HepG2 (cell line): ENCODE results near the gene STX1B. TPM values are rescaled to one million over a fixed set of nuclear protein-coding genes. Genes with fewer than 3 reads are reported as not detected.

Experiments
- AGO1 ChIP-seq: fragments of 200-400 bp; formaldehyde crosslinking; IDR thresholded peaks from 2 replicates; pipeline ENCODE4 v1.6.1; 2017; ENCODE audit warnings: mild to moderate bottlenecking, low read depth, low read length, moderate library complexity; ENCODE audit not compliant: poor library complexity, severe bottlenecking
- ARID2 ChIP-seq: sonication (generic); formaldehyde crosslinking; IDR thresholded peaks from 2 replicates; pipeline ENCODE4 v1.8.1; 2022; ENCODE audit warnings: mild to moderate bottlenecking, missing genetic modification reagents, borderline replicate concordance
- CCDC6 ChIP-seq: sonication (generic); formaldehyde crosslinking; IDR thresholded peaks from 2 replicates; pipeline ENCODE4 v1.8.1; 2022; ENCODE audit warnings: mild to moderate bottlenecking, missing genetic modification reagents, moderate library complexity
- HMGA1 ChIP-seq: sonication (generic); formaldehyde crosslinking; conservative IDR thresholded peaks from 2 replicates; pipeline ENCODE4 v1.4.0; 2020; ENCODE audit warnings: missing genetic modification reagents
- JUN ChIP-seq: sonication (generic); formaldehyde crosslinking; IDR thresholded peaks from 2 replicates; pipeline ENCODE4 v1.4.0; 2020; ENCODE audit warnings: mild to moderate bottlenecking, missing genetic modification reagents
- MYC ChIP-seq: sonication (generic); formaldehyde crosslinking; IDR thresholded peaks from 2 replicates; pipeline ENCODE4 v1.9.0; 2021; ENCODE audit warnings: missing genetic modification reagents, borderline replicate concordance
- PREB ChIP-seq: sonication (generic); formaldehyde crosslinking; IDR thresholded peaks from 2 replicates; pipeline ENCODE4 v1.4.0; 2020; ENCODE audit warnings: missing genetic modification reagents
- RFX3 ChIP-seq: IDR thresholded peaks from 2 replicates; pipeline ENCODE4 v1.6.1; 2016; ENCODE audit warnings: missing biosample characterization, missing genetic modification reagents
- SATB2 ChIP-seq: sonication (generic); formaldehyde crosslinking; IDR thresholded peaks from 2 replicates; pipeline ENCODE4 v1.5.0; 2020; ENCODE audit warnings: missing genetic modification reagents
- SIX4 ChIP-seq: sonication (generic); formaldehyde crosslinking; IDR thresholded peaks from 2 replicates; pipeline ENCODE4 v1.4.0; 2020; ENCODE audit warnings: missing genetic modification reagents
- SKI ChIP-seq: fragments of 450-650 bp; IDR thresholded peaks from one replicate; pipeline ENCODE4 v1.6.1; 2018; ENCODE audit warnings: mild to moderate bottlenecking; ENCODE audit not compliant: partially characterized antibody
- SMAD3 ChIP-seq: sonication (generic); formaldehyde crosslinking; IDR thresholded peaks from 2 replicates; pipeline ENCODE4 v1.4.0; 2020; ENCODE audit warnings: missing genetic modification reagents
- TCF12 ChIP-seq, 2 experiments: fragments of 450-650 bp in 1 of 2; sonication (generic) in 1 of 2; formaldehyde crosslinking in 1 of 2; IDR thresholded peaks; 2 replicates each; pipeline versions ENCODE4 v1.6.1 to v1.8.0; 2017 to 2022; ENCODE audit warnings: antibody characterized with exemption in 1 of 2, mild to moderate bottlenecking in 1 of 2, missing genetic modification reagents in 1 of 2, moderate library complexity in 1 of 2
- ZNF138 ChIP-seq: sonication (generic); formaldehyde crosslinking; IDR thresholded peaks from 2 replicates; pipeline ENCODE4 v1.5.0; 2020; ENCODE audit warnings: mild to moderate bottlenecking, low read depth, missing genetic modification reagents
- ZNF30 ChIP-seq: sonication (generic); formaldehyde crosslinking; IDR thresholded peaks from 2 replicates; pipeline ENCODE4 v1.5.0; 2020; ENCODE audit warnings: mild to moderate bottlenecking, missing genetic modification reagents
- ZNF329 ChIP-seq: sonication (generic); formaldehyde crosslinking; IDR thresholded peaks from 2 replicates; pipeline ENCODE4 v1.9.0; 2021; ENCODE audit warnings: low read depth, mild to moderate bottlenecking, missing genetic modification reagents
- ZNF550 ChIP-seq: sonication (generic); formaldehyde crosslinking; IDR thresholded peaks from 2 replicates; pipeline ENCODE4 v1.4.0; 2020; ENCODE audit warnings: mild to moderate bottlenecking, missing genetic modification reagents, borderline replicate concordance
- ZNF567 ChIP-seq: sonication (generic); formaldehyde crosslinking; IDR thresholded peaks from 2 replicates; pipeline ENCODE4 v1.8.1; 2023; ENCODE audit warnings: mild to moderate bottlenecking, missing genetic modification reagents, borderline replicate concordance
- ZNF605 ChIP-seq: sonication (generic); formaldehyde crosslinking; IDR thresholded peaks from 2 replicates; pipeline ENCODE4 v1.8.0; 2022; ENCODE audit warnings: mild to moderate bottlenecking, missing genetic modification reagents
- ZNF709 ChIP-seq: sonication (generic); formaldehyde crosslinking; IDR thresholded peaks from 2 replicates; pipeline ENCODE4 v1.5.0; 2020; ENCODE audit warnings: mild to moderate bottlenecking, missing genetic modification reagents
- ZSCAN5A ChIP-seq: sonication (generic); formaldehyde crosslinking; IDR thresholded peaks from 2 replicates; pipeline ENCODE4 v1.8.0; 2022; ENCODE audit warnings: mild to moderate bottlenecking, missing genetic modification reagents, borderline replicate concordance
- polyA plus RNA-seq, 8 experiments: library from polyadenylated mRNA; depleted of rRNA in 3 of 8; stranded (reverse) in 7 of 8; unstranded in 1 of 8; fragments of >200 nt; fragmentation: Illumina TruSeq in 4 of 8; extraction: Trizol in 4 of 8; gene quantifications; 2 replicates each; pipeline versions ENCODE4 v1.2.1 to v1.2.3, GENCODE V29; 2011 to 2016; ENCODE audit warnings: low read depth in 4 of 8, missing spikeins in 1 of 8, mixed read lengths in 1 of 8; ENCODE audit not compliant: insufficient read depth in 1 of 8
- total RNA-seq, 5 experiments: library from RNA; depleted of rRNA; stranded (reverse); fragments of >200 nt; fragmentation: Illumina TruSeq; extraction: Trizol; gene quantifications; 2 replicates each; pipeline ENCODE4 v1.2.3, GENCODE V29; 2016; ENCODE audit warnings: low read depth in 1 of 5
- TF ChIP-seq, protein P1 (sequence below): sonication (generic); formaldehyde crosslinking; conservative IDR thresholded peaks from 2 replicates; pipeline ENCODE4 v1.4.0; 2020; ENCODE audit warnings: mild to moderate bottlenecking, missing genetic modification reagents, moderate library complexity
- TF ChIP-seq, protein P2 (sequence below): sonication (generic); formaldehyde crosslinking; conservative IDR thresholded peaks from 2 replicates; pipeline ENCODE4 v1.8.0; 2022; ENCODE audit warnings: missing genetic modification reagents

The STX1B gene
- total and polyA plus RNA-seq, 2 of the 13 experiments (the other 11 are each of a cell fraction or from before 2014, with no cell fraction given), result 2.1 to 3.0 TPM

- TF ChIP-seq ZSCAN5A (CRISPR knock-in tag), result no peak
- no peak for TF ChIP-seq RFX3 (CRISPR knock-in tag)
- TF ChIP-seq, protein P1, sequence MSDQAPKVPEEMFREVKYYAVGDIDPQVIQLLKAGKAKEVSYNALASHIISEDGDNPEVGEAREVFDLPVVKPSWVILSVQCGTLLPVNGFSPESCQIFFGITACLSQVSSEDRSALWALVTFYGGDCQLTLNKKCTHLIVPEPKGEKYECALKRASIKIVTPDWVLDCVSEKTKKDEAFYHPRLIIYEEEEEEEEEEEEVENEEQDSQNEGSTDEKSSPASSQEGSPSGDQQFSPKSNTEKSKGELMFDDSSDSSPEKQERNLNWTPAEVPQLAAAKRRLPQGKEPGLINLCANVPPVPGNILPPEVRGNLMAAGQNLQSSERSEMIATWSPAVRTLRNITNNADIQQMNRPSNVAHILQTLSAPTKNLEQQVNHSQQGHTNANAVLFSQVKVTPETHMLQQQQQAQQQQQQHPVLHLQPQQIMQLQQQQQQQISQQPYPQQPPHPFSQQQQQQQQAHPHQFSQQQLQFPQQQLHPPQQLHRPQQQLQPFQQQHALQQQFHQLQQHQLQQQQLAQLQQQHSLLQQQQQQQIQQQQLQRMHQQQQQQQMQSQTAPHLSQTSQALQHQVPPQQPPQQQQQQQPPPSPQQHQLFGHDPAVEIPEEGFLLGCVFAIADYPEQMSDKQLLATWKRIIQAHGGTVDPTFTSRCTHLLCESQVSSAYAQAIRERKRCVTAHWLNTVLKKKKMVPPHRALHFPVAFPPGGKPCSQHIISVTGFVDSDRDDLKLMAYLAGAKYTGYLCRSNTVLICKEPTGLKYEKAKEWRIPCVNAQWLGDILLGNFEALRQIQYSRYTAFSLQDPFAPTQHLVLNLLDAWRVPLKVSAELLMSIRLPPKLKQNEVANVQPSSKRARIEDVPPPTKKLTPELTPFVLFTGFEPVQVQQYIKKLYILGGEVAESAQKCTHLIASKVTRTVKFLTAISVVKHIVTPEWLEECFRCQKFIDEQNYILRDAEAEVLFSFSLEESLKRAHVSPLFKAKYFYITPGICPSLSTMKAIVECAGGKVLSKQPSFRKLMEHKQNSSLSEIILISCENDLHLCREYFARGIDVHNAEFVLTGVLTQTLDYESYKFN (CRISPR knock-in tag), result peak; percentile 60
- TF ChIP-seq ZNF709 (CRISPR knock-in tag), result no peak
- TF ChIP-seq SKI, result no peak
- TF ChIP-seq SATB2 (CRISPR knock-in tag), result no peak
- TF ChIP-seq ZNF550, result no peak
- no peak for TF ChIP-seq JUN (CRISPR knock-in tag)
- no peak for TF ChIP-seq ZNF605 (CRISPR knock-in tag)
- TF ChIP-seq ZNF567, result no peak
- no peak for TF ChIP-seq ARID2 (CRISPR knock-in tag)
- no peak for TF ChIP-seq CCDC6 (CRISPR knock-in tag)
- TF ChIP-seq PREB, result no peak
- no peak for TF ChIP-seq SMAD3 (CRISPR knock-in tag)
- TF ChIP-seq SIX4 (CRISPR knock-in tag), result no peak
- no peak for TF ChIP-seq TCF12 (IDR thresholded peaks at IDR 0.05)
- no peak; the same call in 1 of the 2 replicates for TF ChIP-seq TCF12 (CRISPR knock-in tag; IDR thresholded peaks at IDR 0.05)
- TF ChIP-seq MYC (CRISPR knock-in tag), result no peak
- TF ChIP-seq, protein P2, sequence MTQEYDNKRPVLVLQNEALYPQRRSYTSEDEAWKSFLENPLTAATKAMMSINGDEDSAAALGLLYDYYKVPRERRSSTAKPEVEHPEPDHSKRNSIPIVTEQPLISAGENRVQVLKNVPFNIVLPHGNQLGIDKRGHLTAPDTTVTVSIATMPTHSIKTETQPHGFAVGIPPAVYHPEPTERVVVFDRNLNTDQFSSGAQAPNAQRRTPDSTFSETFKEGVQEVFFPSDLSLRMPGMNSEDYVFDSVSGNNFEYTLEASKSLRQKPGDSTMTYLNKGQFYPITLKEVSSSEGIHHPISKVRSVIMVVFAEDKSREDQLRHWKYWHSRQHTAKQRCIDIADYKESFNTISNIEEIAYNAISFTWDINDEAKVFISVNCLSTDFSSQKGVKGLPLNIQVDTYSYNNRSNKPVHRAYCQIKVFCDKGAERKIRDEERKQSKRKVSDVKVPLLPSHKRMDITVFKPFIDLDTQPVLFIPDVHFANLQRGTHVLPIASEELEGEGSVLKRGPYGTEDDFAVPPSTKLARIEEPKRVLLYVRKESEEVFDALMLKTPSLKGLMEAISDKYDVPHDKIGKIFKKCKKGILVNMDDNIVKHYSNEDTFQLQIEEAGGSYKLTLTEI (CRISPR knock-in tag), result no peak
- no peak for TF ChIP-seq HMGA1 (CRISPR knock-in tag)
- TF ChIP-seq AGO1, result no peak
- no peak for TF ChIP-seq ZNF138 (CRISPR knock-in tag)
- no peak for TF ChIP-seq ZNF329 (CRISPR knock-in tag)
- no peak for TF ChIP-seq ZNF30 (CRISPR knock-in tag)
Observed at GRCh38 chr16:31001507-31002249, 8.8 kb downstream of the STX1B start (continued).
